Gastrocnemius medialis (tissue), 4 donors: ENCODE data around the gene BCR. TPM values are rescaled to one million over a fixed set of nuclear protein-coding genes. Genes with fewer than 3 reads are reported as not detected.
A peak's percentile ranks its signal among the peaks of the same experiment; 100 is the strongest.

ENCODE experiments used
- ATAC-seq, 2 donors: fragments of 150-250 bp; one replicate each; pipeline ENCODE4 v1.9.1; 2016
- DNase-seq, 2 donors: peaks; one replicate each; pipeline ENCODE4 v3.0.0-alpha.2; 2019
- H3K27ac ChIP-seq, 4 donors: fragments of 200-600 bp; sonication (generic); 1 replicate in 1 of 4; 2 replicates in 3 of 4; pipeline ENCODE4 v1.5.1; 2016 to 2018; ENCODE audit warnings: mild to moderate bottlenecking in 2 of 4, moderate library complexity in 1 of 4
- H3K27me3 ChIP-seq, 3 donors: fragments of 200-600 bp; sonication (generic) in 2 of 3; 1 replicate in 1 of 3; 2 replicates in 2 of 3; pipeline versions ENCODE4 v1.5.1 to v1.6.0; 2016 to 2019; ENCODE audit warnings: mild to moderate bottlenecking in 1 of 3, moderate library complexity in 1 of 3
- H3K36me3 ChIP-seq, 2 donors: fragments of 200-600 bp; sonication (generic) in 1 of 2; one replicate each; pipeline ENCODE4 v1.5.1; 2017 to 2018
- H3K4me1 ChIP-seq, 2 donors: fragments of 200-600 bp; sonication (generic) in 1 of 2; one replicate each; pipeline ENCODE4 v1.5.1; 2016 to 2017; ENCODE audit warnings: mild to moderate bottlenecking in 2 of 2
- H3K4me3 ChIP-seq, 4 donors: fragments of 200-600 bp; sonication (generic) in 3 of 4; 1 replicate in 1 of 4; 2 replicates in 3 of 4; pipeline ENCODE4 v1.5.1; 2016 to 2019; ENCODE audit warnings: mild to moderate bottlenecking in 2 of 4
- H3K9me3 ChIP-seq, 3 donors: fragments of 200-600 bp; sonication (generic) in 2 of 3; 1 replicate in 1 of 3; 2 replicates in 2 of 3; pipeline ENCODE4 v1.5.1; 2016 to 2019
- POLR2A ChIP-seq, 2 donors: fragments of 450-650 bp; IDR thresholded peaks; one replicate each; pipeline ENCODE4 v1.6.1; 2017; ENCODE audit warnings: antibody characterized with exemption in 2 of 2, mild to moderate bottlenecking in 2 of 2, moderate library complexity in 2 of 2
- in situ Hi-C, 4 donors: fragments of 200-750 bp; cut with MboI; loops; one replicate each; pipeline versions ENCODE4 v1.15.0 to v1.8.0; 2017; ENCODE audit warnings: low sequenced_read_pairs in 4 of 4
- intact Hi-C: fragments of 100-400 bp; cut with DNase I; formaldehyde crosslinking; loops from one replicate; pipeline ENCODE4 v1.15.1; 2023; ENCODE audit warnings: low total_unique reads
- total RNA-seq, 4 donors: library from RNA; depleted of rRNA; stranded (reverse); fragments of >200 nt; gene quantifications; one replicate each; pipeline versions ENCODE4 v1.1.0 to v1.2.3, GENCODE V29; 2016
- TF ChIP-seq, protein P1 (sequence below), 5 experiments: fragments of 450-650 bp in 3 of 5; fragments of 200-600 bp in 2 of 5; sonication (generic) in 2 of 5; IDR thresholded peaks in 4 of 5; conservative IDR thresholded peaks in 1 of 5; 1 replicate in 4 of 5; 2 replicates in 1 of 5; pipeline ENCODE4 v1.5.1; 2016 to 2019; ENCODE audit warnings: antibody characterized with exemption in 5 of 5, mild to moderate bottlenecking in 3 of 5, moderate library complexity in 3 of 5

The BCR gene
- 10 to 100 TPM; 10.3 to 13.0 (median 12.4) TPM for total RNA-seq

DNA sequence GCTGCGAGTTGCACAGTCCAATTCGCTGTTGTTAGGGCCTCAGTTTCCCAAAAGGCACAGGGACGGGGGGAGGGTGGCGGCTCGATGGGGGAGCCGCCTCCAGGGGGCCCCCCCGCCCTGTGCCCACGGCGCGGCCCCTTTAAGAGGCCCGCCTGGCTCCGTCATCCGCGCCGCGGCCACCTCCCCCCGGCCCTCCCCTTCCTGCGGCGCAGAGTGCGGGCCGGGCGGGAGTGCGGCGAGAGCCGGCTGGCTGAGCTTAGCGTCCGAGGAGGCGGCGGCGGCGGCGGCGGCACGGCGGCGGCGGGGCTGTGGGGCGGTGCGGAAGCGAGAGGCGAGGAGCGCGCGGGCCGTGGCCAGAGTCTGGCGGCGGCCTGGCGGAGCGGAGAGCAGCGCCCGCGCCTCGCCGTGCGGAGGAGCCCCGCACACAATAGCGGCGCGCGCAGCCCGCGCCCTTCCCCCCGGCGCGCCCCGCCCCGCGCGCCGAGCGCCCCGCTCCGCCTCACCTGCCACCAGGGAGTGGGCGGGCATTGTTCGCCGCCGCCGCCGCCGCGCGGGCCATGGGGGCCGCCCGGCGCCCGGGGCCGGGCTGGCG, at the start of gene BCR:
Gene BCR (plus strand): TSS at position 209 of the 592 bp plus-strand sequence. CDS start 452 bp downstream, outside the sequence.
- no peaks in the 10 kb centered on the region for H3K27me3 ChIP-seq
- TF ChIP-seq POLR2A (IDR thresholded peaks at IDR 0.05) = peak; percentile 66 to 73
- TF ChIP-seq, protein P1, sequence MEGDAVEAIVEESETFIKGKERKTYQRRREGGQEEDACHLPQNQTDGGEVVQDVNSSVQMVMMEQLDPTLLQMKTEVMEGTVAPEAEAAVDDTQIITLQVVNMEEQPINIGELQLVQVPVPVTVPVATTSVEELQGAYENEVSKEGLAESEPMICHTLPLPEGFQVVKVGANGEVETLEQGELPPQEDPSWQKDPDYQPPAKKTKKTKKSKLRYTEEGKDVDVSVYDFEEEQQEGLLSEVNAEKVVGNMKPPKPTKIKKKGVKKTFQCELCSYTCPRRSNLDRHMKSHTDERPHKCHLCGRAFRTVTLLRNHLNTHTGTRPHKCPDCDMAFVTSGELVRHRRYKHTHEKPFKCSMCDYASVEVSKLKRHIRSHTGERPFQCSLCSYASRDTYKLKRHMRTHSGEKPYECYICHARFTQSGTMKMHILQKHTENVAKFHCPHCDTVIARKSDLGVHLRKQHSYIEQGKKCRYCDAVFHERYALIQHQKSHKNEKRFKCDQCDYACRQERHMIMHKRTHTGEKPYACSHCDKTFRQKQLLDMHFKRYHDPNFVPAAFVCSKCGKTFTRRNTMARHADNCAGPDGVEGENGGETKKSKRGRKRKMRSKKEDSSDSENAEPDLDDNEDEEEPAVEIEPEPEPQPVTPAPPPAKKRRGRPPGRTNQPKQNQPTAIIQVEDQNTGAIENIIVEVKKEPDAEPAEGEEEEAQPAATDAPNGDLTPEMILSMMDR (IDR thresholded peaks at IDR 0.05 in 4 of 5, conservative IDR thresholded peaks at IDR 0.05 in 1 of 5) = peak in 1 of 5 experiments; percentile 25
- intact Hi-C loops = loop anchor here (5.0 kb wide), 1 partner anchor 57 kb away; no protein-coding TSS in a partner anchor
- DNase-seq (peak; percentile 27 to 41), ATAC-seq (peak; percentile 65 to 70)
- no peaks in the 10 kb centered on the region for H3K9me3 ChIP-seq
- no peaks in the 10 kb centered on the region for H3K36me3 ChIP-seq
- in situ Hi-C loops = loop anchor here in 2 of 4 donors (25.0 kb wide), 1 partner anchor 207 kb away; no protein-coding TSS in a partner anchor
- peak within 1 kb of the TSS; percentile 53 to 71 (median 59) for H3K4me3 ChIP-seq
- H3K4me1 ChIP-seq = peaks cover 34 to 41% of the 10 kb centered on the region in 2 donors
- peak within 1 kb of the TSS; percentile 57 to 68 (median 65) for H3K27ac ChIP-seq

DNA sequence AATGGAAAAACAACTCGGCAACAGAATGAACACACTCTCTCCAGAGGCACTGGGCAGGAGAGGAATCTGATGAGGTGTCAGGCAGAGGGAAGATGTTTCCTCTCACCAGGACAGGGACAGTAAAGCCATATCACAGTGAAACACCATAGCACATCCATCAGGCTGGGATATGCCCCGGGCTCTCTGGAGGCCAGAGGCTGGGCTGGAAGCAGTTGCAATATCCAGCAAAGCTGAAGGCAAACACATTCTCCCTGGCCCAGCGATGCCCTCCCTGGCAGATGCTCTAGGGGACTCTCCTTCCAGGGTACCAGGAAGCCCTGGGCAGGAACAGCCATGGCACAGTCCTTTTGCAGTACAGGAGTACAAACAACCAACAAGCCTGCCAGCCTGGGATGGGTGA, 49.6 kb upstream of the BCR start:
- ATAC-seq (no peak), DNase-seq (no peak)
- TF ChIP-seq, protein P1 (IDR thresholded peaks at IDR 0.05 in 4 of 5, conservative IDR thresholded peaks at IDR 0.05 in 1 of 5) = no peak
- no peak for TF ChIP-seq POLR2A (IDR thresholded peaks at IDR 0.05)
- no peaks in the 10 kb centered on the region for H3K36me3 ChIP-seq
- H3K9me3 ChIP-seq = no peaks in the 10 kb centered on the region
- no peak overlapping the region for H3K27ac ChIP-seq
- no peak overlapping the region for H3K4me3 ChIP-seq
- peaks cover 0 to 3% of the 10 kb centered on the region in 2 donors for H3K4me1 ChIP-seq
- in situ Hi-C loops (loop anchor here in 2 of 4 donors (25.0 kb wide), 2 partner anchors 293 to 668 kb away; no protein-coding TSS in a partner anchor), intact Hi-C loops (no loop called here)
- no peaks in the 10 kb centered on the region for H3K27me3 ChIP-seq

DNA sequence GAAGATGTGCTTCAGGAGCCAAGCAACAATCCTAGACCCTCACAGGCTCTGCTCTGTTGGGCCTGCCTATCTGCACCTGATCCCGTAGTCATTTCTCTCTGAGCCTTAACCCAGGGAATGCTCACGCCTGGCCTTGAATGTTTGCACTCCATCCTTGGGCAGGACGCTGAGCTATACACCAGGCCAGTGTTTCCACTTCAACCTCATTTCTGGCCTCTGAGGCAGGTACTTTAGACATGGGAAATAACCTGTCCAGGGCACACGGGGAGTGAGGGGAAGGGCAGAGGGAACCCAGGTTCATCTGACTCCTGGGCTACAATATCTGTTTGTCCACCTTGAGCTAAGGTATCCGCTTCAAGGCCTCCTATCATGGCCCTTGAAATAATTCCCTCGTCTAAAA, 48.4 kb upstream of the BCR start:
- Histone ChIP-seq H3K27me3 (no peaks in the 10 kb centered on the region), H3K36me3 (no peaks in the 10 kb centered on the region), H3K4me1 (peaks cover 0 to 3% of the 10 kb centered on the region in 2 donors), H3K27ac (no peak overlapping the region), H3K9me3 (no peaks in the 10 kb centered on the region), H3K4me3 (no peak overlapping the region)
- intact Hi-C loops (no loop called here), in situ Hi-C loops (loop anchor here in 2 of 4 donors (25.0 kb wide), 2 partner anchors 295 to 670 kb away; no protein-coding TSS in a partner anchor)
- ATAC-seq = no peak
- no peak for DNase-seq
- TF ChIP-seq, protein P1 (IDR thresholded peaks at IDR 0.05 in 4 of 5, conservative IDR thresholded peaks at IDR 0.05 in 1 of 5) = no peak
- no peak for TF ChIP-seq POLR2A (IDR thresholded peaks at IDR 0.05)

DNA sequence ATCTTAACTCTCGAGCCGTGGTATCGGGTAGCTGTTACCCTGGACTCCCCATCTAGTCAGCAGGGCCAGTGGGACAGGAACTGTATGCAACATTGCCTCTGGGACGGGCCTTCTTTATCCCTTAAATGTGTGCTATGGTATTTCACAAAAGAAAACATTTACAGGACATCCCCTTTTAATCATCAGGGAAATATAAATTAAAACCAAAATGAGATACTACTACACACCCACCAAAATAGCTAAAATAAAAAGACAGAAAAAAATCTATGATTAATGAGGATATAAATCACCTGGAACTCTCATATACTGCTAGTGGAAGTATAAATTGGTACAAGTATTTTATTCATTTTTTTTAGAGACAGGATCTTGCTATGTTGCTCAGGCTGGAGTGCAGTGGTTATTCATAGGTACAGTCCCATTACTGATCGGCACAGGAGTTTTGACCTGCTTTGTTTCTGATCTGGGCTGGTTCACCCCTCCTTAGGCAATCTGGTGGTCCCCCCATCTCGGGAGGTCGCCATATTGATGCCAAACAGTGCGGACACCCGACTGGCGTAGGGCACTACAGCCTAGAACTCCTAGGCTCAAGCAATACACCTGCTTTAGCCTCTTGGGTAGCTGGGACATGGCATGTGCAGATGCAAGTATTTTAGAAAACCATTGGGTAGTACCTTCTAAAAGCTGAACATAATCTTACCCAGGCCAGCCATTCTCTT, 47.8 kb upstream of the BCR start:
- Histone ChIP-seq H3K4me3 (no peak overlapping the region), H3K27me3 (no peaks in the 10 kb centered on the region), H3K27ac (no peak overlapping the region), H3K9me3 (no peaks in the 10 kb centered on the region), H3K4me1 (peaks cover 0 to 3% of the 10 kb centered on the region in 2 donors), H3K36me3 (no peaks in the 10 kb centered on the region)
- TF ChIP-seq, protein P1 (IDR thresholded peaks at IDR 0.05 in 4 of 5, conservative IDR thresholded peaks at IDR 0.05 in 1 of 5) = no peak
- no peak for TF ChIP-seq POLR2A (IDR thresholded peaks at IDR 0.05)
- intact Hi-C loops = no loop called here
- no peak for ATAC-seq
- in situ Hi-C loops = loop anchor here in 2 of 4 donors (25.0 kb wide), 2 partner anchors 295 to 670 kb away; no protein-coding TSS in a partner anchor
- DNase-seq = no peak
